ENCODE results near the gene NDUFAF8. TPM values are rescaled to one million over a fixed set of nuclear protein-coding genes. Genes with fewer than 3 reads are reported as not detected.

NDUFAF8 gene
- total RNA-seq, 1 experiment from 2014 or later = 102 TPM

GRCh38 chr17:81285179-81285878 lies 46.2 kb downstream of the NDUFAF8 start:
- intact Hi-C loops (cut with micrococcal nuclease) = no loop called here

More at GRCh38 chr17:81285179-81285878, 46.2 kb downstream of the NDUFAF8 start:
- Histone ChIP-seq H4K20me1 (ENCODE audit: insufficient read depth) (no peaks in the 10 kb centered on the region), H3K27ac (ENCODE audit: low read depth, low read length) (0 out of 2 replicates have a peak overlapping the region, but pooled peaks have one; percentile 6), H2AFZ (ENCODE audit: low read depth, low read length, poor library complexity, severe bottlenecking) (no peak overlapping the region), H3K36me3 (ENCODE audit: control insufficient read depth in 1 of 2, insufficient read depth in 2 of 2, low read length in 2 of 2) (peaks cover 33 to 38% of the 10 kb centered on the region in 2 experiments; a peak in 3 of 4 replicates), H3K9me2 (ENCODE audit: insufficient read depth) (no peaks in the 10 kb centered on the region), H3K9me3 (ENCODE audit: control insufficient read depth in 1 of 2, insufficient read depth in 1 of 2, low read depth in 1 of 2, low read length in 2 of 2) (no peaks in the 10 kb centered on the region), H3K79me2 (ENCODE audit: insufficient read depth, low read length) (peaks cover 58% of the 10 kb centered on the region), H3K4me1 (ENCODE audit: control insufficient read depth in 1 of 2, insufficient read depth in 2 of 2, low read length in 2 of 2) (no peaks in the 10 kb centered on the region), H3K4me3 (replicated peaks in 1 of 2; ENCODE audit: low read depth in 1 of 2, low read length in 2 of 2) (no peak overlapping the region), H3K4me2 (ENCODE audit: low read length) (no peak overlapping the region), H3K27me3 (ENCODE audit: insufficient read depth, low read length) (no peaks in the 10 kb centered on the region), H3K9ac (ENCODE audit: low read length) (no peak overlapping the region)
- no TSS peak for BruUV-seq (replicated peaks)
- TF ChIP-seq EZH2 (IDR thresholded peaks at IDR 0.05) (no peak), CEBPB (IDR thresholded peaks at IDR 0.05; ENCODE audit: low read depth) (no peak), ZBTB33 (IDR thresholded peaks at IDR 0.05; ENCODE audit: extremely low read depth, insufficient replicate concordance, low read length) (no peak), ATF3 (IDR thresholded peaks at IDR 0.05) (no peak), SP1 (IDR thresholded peaks at IDR 0.05; ENCODE audit: low read depth) (no peak), POLR2AphosphoS5 (IDR thresholded peaks at IDR 0.05; ENCODE audit: low read depth, low read length) (no peak), JUND (IDR thresholded peaks at IDR 0.05) (no peak), ZNF274 (IDR thresholded peaks at IDR 0.05; ENCODE audit: low read depth, low read length) (no peak), SRF (IDR thresholded peaks at IDR 0.05; ENCODE audit: low read depth) (no peak), POLR2A (IDR thresholded peaks at IDR 0.05; ENCODE audit: borderline replicate concordance, extremely low read depth, insufficient read depth, insufficient read length) (no peak), MAX (IDR thresholded peaks at IDR 0.05) (no peak), CBX3 (IDR thresholded peaks at IDR 0.05; ENCODE audit: low read depth) (no peak), REST (IDR thresholded peaks at IDR 0.05; ENCODE audit: low read depth) (no peak)
- ChIA-PET POLR2A (no interaction called here), RAD21 (ENCODE audit: low non-redundant PET in 1 of 2, low total read pairs in 2 of 2, uncharacterized antibody in 2 of 2, unreplicated experiment in 2 of 2) (no interaction called here), CTCF (no interaction called here)
- ATAC-seq (no peak), DNase-seq (ENCODE audit: low read depth, low spot score) (no peak)

All from HCT116 (cell line).